GM11168 (cell line): Measurements from ENCODE around the gene EXOC6.

Experiments used
- in situ Hi-C: fragments of 300-500 bp; cut with MboI; formaldehyde crosslinking; loops from one replicate; pipeline ENCODE4 v1.12.0; 2022; ENCODE audit warnings: low sequenced_read_pairs; ENCODE audit not compliant: unreplicated experiment

The EXOC6 gene

DNA sequence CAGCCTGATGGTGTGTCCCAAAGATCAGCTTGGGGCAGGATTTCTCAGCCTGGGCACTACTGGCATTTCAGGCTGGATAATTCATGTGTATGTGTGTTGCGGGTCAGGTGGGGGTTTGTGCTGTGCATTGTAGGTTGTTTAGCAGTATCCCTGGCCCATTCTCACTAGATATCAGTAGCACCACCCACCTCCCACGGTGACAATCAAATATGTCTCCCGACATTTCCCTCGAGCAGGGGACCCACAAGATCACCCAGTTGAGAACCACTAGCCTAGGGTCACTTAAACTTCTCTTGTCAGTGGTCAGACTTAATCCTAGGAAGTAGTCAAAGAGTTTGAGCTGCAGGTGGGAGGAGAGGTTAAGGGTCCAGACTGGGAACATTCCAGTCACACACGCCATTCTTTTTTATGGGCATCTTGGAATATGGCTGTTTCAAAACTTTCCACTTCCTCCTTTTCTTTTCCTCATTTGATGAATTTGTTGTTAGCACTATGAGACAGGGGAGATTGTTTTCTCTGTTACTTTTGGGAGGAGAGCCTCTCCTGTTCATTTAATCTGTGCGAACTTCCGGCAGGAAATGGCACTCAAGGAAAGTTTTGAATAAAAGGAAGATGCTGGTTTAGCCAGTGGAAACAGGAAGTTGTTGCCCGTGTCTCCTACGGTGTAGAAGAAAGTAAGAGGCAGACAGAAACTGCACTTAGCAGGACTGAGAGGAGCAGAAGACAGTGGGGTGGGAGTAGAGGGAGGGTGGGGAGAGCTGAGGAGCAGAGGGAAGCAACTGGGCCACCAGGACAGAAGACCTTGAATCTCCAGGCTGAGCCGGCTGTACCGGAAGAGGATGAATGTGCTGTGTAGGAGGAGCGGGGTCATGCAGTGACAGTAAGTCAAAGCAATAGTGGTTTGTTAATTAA lies 17.6 kb upstream of the EXOC6 start:
- in situ Hi-C loops, result no loop called here

DNA sequence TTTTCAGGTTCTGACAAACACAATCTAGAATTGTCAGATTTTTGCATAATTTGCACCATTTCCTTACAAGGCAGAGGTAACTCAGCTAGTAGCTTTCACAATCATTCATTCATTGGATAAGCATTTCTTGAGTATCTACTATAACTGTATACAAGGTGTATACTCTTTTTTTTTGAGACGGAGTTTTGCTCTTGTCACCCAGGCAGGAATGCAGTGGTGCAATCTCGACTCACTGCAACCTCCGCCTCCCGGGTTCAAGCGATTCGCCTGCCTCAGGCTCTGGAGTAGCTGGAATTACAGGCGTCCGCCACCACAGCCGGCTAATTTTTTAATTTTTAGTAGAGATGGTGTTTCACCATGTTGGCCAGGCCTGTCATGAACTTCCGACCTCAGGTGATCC lies 16.2 kb upstream of the EXOC6 start:
- in situ Hi-C loops, result no loop called here

DNA sequence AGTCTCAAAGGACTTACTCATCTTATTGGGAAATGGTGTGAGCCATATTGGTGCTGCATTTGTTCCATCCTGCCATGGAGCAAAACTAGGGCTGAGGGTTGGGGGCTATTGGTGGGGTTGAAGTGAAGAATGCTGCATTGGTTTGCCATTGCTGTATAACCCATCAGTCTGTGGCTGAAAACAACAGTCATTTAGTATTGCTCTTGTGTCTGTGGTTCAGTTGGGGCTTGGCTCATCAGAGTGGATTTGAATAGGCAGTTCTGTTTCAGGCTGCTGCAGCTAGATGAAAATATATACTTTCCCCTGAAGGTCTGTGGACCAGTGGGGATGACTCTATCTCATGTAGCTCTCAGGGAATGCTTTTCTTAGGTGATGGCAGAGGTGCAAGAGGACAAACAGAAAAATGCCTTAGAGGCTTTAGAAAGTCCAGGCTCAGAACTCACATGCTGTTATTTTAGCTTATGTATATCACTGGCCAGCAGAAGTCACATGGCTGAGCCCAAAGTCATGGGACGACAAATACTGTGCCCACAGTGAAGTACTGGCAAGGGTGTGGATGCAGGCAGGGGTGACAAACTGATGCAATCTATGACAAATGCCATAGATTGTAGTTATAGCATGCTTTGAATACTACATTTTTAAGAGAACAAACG lies 15.2 kb upstream of the EXOC6 start:
- in situ Hi-C loops, result no loop called here

DNA sequence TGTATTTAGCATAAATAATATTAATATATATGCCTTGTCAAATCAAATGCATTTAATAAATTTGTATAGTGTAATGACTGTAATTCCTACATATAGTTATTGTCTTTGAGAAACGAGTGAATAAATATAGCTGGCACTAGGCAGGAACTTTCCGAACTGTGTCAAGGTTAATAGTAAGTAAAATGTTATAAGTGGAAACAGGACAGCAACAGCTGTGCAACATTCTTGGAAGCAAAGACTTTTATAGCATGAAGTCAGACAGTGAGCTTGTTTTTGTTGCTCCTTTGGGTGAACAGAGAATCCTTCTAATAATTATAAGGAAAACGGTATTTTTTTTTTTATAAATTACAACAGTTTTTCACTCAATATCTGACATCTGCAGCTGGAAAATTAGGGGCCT lies 14.0 kb upstream of the EXOC6 start:
- in situ Hi-C loops, result no loop called here

DNA sequence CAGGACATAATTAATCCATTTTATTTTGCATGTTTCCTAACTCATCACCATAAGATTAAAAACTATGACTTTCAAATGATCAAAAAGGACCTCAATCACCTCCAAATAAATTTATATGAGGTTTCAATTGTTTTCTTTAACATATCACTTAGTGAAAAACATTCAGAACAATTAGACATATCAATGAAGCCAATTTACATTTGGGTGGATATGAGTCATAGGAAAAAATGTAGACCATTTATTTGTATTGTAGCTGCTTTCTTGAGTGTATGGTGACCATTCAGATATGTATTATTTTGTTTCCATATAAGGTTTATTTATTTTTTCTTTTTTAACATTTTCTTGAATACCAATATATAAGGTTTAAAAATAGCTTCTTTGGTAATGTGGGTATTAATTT lies 13.3 kb upstream of the EXOC6 start:
- in situ Hi-C loops, result no loop called here

DNA sequence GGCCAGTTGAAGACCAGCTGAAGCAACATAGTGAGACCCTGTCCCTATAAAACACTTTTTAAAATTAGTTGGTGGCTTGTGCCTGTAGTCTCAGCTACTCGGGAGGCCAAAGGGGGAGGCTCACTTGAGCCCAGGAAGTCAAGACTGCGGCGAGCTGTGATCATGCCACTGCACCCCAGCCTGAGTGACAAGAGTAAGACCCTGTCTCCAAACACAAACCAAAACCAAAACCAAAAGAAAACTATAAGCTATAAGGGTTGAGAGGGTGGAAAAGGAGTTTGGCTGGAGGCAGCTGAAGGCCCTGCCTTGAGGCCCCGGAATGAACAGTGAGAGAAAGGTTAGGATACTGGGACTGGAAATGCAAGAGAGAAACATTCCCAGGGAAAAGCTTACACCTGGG lies 10.9 kb upstream of the EXOC6 start:
- in situ Hi-C loops, result no loop called here

DNA sequence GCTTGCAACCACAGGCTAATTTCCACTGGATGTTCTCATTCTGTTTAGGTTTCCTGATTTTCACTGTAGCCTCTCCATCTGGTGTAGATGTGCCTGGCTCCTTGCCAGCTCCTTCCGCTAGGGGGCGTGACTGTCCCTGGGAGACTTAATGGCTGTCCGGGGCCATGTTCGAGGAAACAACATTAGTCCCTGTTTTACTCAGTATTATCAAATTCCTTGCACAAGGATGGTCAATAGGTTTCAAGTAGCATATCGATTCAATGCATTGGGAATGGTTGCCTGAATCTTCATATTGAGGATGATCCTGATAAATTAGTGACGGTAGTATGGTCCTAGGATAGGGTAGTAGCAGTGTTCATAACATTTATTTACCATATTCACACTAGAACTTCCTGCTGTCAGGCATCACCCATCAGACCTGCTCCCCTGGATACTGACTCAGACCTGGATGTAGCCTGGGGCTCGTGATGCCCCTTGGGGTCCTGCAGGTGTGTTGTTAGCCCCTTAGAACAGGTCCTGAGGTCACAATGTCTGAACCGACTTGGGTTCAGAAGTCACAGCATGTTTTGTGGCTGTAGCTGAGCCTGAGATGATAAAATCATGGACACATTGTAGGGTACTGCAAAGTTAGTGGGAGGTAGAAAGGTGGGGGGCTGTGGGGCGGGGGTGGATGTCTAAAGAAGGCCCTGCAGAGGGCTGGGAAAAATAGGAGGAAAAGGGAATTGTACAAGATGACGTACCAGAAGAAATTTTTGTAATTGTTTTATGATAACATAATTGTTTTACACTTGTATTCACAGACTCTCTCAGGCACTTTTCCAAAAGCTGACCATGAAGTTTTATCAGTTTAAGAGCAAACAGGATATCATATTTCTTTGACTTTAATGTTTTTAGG lies 8.9 kb upstream of the EXOC6 start:
- in situ Hi-C loops, result no loop called here

DNA sequence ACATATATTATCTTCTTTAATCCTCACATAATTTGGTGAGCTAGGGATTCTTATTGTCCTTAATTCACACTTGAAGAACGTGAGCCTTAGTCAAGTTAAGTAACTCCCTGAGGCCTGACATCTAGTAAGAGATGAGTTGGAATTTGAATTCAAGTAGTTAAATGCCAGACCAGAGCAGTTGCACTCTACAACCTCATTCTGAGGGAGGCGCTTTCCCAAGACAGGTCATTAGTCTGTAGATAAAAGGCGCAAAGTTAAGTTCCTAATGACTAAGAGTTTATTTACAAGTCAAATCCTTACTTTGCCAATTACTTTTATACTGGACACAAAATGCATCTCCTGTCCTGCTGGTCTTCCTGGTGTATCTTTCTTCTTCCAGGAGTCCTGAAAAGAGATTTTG lies 3.6 kb upstream of the EXOC6 start:
- in situ Hi-C loops, result no loop called here

DNA sequence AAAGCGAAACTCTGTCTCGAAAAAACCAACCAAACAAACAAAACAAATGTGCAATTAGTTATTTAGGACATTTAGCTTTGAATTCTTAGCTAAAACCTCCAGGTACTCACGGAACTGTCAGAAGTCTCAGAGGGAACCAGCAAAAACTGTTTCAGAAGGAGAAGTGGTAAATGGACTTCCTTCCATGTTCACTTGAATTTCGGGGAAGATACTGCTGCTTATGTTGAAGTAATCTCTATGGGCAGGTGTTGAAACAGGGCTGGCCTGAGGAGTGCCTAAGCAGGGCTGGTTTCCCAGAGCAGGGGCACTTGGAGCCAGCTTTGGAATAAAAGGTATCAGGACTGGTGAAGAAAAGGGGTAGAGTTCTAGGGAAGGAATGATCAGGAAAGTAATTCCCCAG lies 2.4 kb upstream of the EXOC6 start:
- in situ Hi-C loops, result no loop called here

DNA sequence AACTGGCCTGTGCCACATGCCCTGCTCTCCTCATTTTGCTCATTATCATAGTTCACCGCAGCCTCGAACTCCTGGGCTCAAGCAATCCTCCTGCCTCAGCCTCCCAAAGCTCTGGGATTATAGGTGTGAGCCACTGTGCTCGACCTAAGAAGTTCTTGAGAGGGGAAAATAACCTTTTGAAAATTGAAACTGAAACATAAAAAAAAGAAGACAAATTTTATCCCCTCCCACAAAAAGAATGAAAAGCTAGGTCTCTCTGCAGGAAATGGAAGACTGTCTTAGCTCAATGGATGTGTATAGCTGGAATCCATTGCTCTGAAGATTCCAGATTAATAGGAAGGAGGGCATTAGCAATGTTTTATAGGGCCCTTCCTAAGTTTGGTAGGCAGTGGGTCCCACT lies 2.0 kb upstream of the EXOC6 start:
- in situ Hi-C loops, result no loop called here

DNA sequence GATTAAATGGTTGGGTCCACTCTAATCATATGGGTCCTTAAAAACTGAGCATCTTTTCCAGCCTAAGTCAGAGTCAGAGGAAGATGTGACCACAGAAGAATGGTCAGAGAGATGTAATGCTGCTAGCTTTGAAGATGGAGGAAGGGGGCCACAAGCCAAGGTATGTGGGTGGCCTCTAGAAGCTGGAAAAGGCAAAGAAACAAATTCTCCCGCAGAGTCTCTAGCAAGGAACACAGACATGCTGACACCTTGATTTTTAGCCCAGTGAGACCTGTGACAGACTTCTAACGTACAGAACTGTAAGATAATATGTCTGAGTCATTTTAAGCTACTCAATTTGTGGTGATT lies 1.5 kb upstream of the EXOC6 start:
- in situ Hi-C loops, result no loop called here

DNA sequence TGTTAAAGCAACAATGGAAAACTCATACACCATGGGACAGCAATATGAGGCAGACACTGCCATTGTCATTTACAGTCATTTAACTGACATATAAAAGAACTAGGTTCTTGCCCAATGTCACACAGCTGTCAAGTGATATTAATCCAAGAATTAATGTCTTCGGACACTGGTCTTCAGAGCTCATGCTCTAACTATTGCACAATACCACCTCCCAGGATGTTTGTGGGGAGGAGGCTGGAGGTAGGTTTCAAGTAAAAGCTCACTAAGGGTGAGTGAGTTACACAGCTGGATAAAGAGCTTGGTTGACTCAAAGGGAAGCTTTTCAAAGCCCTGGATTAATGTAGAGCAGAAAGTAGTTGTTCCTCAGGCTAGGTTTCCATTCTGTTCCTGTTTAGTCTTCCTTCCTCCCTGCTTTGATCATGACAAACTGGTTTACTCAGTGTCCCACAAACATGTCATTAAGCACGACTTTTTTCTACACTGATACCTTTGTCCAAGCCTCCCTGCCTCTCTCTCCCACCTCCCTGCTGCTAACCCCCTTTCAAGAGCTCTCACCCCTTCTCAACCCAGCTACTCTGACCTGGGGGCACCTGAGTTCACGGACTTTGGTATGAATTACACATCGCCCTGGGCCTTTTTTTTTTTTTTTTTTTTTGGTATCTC lies 987 bp upstream of the EXOC6 start:
- in situ Hi-C loops, result no loop called here

DNA sequence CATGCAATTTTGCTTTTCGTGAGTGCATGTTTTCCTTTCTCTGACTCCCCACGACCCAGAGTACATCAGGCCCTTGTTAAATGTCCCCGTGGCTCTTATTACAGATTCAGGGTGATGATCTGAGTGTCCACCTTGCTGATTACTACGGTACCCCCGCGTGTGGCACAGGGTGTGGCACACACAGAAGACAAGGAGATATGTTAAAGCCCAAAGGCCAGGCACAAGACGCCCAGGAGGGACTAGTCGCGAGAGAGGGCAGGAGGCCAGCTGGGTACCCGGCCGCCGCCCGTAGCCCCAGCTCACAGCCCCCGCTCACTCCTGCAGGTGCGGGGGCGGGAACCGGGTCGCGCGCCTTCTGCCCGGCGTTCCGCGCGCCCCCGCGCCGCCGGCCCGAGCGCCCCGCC lies 281 bp upstream of the EXOC6 start:
- in situ Hi-C loops, result no loop called here

DNA sequence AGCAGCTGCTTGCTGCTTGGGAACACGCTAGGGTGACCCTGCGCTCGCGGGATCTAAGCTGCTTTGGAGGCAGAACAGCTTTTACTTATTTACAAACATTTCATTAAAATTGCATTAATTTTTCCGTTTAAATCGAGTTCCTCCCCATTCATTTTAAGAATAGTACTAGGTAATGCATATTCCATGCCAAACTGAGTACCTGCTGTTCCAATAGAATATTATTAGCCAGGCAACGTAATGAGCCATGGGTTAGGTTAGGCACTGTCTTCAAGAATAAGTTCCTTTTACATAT lies 860 bp downstream of the EXOC6 start:
- in situ Hi-C loops, result no loop called here

DNA sequence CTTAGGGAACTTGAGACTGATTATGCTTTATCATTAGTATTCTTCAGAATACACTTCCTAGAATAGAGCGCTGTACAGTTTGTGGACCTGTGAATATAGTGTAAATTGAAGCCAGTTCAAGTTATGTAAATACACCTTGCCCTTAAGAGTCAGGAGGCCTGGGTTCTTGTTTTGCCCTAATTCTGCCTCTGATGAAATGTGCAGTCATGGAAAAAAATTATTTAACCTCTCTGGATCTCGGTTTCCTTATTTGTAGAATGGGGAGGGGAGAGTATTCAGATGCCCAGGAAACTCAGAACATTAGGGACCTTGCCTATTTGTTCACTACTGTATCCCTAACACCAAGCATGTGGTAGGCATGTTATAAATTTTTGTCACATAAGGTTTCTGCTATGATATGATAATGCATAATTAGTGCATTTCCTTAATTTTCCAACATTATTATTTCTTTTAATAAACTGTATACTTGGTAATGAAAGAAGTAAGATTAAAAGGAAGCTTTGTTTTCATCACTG lies 1.3 kb downstream of the EXOC6 start:
- in situ Hi-C loops, result no loop called here

DNA sequence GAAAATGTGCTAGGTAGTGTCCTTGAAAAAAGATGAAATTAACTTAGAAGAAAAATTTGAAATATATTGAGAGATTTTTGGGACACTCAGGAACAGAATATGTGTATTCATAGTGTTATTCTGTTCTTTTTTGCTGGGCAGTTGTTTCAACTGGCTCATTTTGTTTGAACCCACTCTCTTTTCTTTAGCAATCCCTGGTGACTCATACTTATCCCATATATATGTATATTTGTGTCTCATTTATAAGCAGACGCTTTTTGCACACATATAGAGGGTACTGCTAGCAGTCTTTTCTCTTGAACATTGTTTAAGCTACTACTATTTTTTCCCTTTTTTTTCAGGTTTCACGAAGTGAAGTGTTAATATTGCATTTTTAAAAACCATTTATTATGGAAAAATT lies 1.9 kb downstream of the EXOC6 start:
- in situ Hi-C loops, result no loop called here

DNA sequence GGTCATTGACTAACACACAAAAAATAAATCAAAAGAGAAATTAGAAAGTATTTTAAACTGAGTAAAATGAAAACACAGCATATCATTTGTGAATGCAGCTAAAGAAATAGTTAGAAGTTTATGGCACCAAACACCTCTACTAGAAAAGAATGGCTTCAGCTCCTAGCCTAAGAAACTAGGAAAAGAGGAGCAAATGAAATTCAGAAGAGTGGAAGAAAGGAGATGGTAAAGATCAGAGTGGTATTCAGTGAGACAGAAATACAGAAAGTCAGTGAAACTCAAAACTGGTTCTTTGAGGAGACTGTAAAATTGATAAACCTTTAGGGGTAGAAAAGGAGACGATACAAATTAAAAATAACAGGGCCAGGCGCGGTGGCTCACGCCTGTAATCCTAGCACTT lies 2.7 kb downstream of the EXOC6 start:
- in situ Hi-C loops, result no loop called here

DNA sequence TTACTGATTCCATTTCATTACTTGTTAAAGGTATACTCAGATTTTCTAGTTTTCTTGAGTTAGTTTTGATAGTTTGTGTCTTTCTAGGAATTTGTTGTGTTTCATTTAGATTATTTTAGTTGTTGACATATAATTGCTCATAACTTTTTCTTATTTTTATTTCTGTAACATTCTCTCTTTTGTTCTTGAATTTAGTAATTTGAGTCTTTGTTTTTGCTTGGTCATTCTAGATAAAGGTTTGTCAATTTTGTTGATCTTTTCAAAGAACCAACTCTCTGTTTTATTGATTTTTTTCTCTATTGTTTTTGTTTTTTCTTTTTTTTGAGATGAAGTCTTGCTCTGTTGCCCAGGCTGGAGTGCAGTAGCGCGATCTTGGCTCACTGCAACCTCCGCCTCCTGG lies 7.2 kb downstream of the EXOC6 start:
- in situ Hi-C loops, result no loop called here

DNA sequence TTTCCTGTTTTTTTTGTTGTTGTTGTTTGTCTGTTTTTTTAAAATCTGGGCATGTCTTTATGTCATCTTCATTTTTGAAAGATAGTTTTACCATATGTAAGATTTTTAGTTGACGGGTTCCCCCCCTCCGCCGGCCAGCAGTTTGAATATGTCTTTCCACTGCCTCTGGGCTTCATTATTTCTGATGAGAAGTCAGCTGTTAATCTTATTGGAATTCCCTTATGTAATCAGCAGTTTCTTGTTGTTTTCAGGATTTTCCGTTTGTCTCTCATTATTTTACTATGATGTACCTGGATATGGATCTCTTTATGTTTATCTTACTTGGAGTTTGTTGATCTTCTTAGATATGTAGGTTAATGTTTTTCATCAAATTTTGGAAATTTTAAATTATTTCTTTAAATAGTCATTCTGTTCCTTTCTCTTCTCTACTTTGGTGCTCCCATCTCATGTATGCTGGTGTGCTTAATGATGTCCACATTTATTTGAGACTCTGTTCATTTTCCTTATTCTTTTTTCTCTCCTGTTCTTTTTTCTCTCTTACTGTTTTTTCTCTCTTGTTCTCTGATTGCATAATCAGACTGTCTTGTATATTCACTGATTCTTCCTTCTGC lies 9.7 kb downstream of the EXOC6 start:
- in situ Hi-C loops, result no loop called here

DNA sequence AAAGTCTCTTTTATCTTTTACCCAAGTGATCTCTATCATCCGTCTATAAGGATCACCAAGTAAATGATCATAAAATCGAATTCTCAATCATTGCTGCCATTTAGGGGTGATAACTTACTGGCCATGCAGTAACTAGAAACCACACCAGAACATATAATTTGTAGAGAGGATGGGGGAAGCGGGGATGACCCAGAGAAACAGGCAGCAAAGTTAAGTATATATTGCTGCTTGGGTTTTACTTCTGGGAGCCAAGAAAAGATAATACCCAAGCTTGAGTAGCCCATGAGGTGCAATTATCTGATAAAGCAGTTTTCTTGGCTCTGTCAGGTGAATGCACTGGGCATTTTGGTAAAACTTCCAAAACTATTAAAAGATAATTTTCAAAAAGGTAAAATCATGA lies 18.9 kb downstream of the EXOC6 start:
- in situ Hi-C loops, result no loop called here
